Measurements from ENCODE around the gene TIGD6.

DNA sequence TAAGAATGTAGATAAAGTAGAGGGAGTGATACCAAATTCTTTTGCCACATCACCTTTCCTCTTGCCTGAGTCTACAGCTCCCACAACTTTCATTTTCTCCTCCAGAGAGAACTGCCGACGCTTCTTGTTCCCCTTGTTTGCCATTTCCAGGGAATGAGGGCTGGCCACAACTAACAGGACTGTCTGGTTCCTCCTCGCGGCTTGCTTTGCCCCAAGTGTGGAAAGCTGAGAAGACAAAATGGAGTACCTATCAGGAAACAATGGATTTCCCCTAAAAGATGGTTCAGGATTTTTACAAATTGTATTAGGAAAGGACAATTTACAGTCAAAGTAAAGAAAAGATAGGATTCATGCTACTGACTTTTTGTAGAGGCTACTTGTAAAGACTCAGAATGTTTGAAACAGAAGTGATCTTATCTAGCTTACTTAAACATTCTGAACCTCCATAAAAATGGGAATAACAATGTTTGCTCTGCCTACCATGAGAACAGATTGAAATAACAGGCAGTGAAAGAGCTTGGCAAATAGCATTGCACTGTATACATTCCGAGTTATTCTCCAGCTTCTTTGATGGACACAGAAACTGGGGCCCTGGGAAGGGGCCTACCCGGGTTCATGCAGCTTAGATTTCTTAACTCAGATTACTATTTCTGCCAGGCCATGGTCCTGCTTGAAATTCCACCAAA lies 4.1 kb downstream of the TIGD6 start:
- TF ChIP-seq, protein P1, sequence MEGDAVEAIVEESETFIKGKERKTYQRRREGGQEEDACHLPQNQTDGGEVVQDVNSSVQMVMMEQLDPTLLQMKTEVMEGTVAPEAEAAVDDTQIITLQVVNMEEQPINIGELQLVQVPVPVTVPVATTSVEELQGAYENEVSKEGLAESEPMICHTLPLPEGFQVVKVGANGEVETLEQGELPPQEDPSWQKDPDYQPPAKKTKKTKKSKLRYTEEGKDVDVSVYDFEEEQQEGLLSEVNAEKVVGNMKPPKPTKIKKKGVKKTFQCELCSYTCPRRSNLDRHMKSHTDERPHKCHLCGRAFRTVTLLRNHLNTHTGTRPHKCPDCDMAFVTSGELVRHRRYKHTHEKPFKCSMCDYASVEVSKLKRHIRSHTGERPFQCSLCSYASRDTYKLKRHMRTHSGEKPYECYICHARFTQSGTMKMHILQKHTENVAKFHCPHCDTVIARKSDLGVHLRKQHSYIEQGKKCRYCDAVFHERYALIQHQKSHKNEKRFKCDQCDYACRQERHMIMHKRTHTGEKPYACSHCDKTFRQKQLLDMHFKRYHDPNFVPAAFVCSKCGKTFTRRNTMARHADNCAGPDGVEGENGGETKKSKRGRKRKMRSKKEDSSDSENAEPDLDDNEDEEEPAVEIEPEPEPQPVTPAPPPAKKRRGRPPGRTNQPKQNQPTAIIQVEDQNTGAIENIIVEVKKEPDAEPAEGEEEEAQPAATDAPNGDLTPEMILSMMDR (conservative IDR thresholded peaks at IDR 0.05 in 1 of 2, IDR thresholded peaks at IDR 0.05 in 1 of 2; ENCODE audit: extremely low read depth in 1 of 2, insufficient read depth in 1 of 2, low read depth in 1 of 2, low read length in 2 of 2): no peak
- TF ChIP-seq EZH2 (IDR thresholded peaks at IDR 0.05; ENCODE audit: borderline replicate concordance, low read length): no peak
